AG08395 (cell line): Measurements from ENCODE around the gene NLGN1.

ENCODE experiments used
- DNase-seq: peaks from one replicate; pipeline ENCODE4 v3.0.0; 2012; ENCODE audit warnings: mixed read lengths, low spot score

Gene NLGN1

GRCh38 chr3:173719585-173719984, 322.0 kb downstream of the NLGN1 start:
- no peak for DNase-seq

- no peak for DNase-seq
Measured at GRCh38 chr3:173725507-173725906, 328.0 kb downstream of the NLGN1 start.

GRCh38 chr3:173730391-173730790, 332.8 kb downstream of the NLGN1 start:
- DNase-seq: no peak

- no peak for DNase-seq
Measured at GRCh38 chr3:173732237-173732636, 334.7 kb downstream of the NLGN1 start.

DNA sequence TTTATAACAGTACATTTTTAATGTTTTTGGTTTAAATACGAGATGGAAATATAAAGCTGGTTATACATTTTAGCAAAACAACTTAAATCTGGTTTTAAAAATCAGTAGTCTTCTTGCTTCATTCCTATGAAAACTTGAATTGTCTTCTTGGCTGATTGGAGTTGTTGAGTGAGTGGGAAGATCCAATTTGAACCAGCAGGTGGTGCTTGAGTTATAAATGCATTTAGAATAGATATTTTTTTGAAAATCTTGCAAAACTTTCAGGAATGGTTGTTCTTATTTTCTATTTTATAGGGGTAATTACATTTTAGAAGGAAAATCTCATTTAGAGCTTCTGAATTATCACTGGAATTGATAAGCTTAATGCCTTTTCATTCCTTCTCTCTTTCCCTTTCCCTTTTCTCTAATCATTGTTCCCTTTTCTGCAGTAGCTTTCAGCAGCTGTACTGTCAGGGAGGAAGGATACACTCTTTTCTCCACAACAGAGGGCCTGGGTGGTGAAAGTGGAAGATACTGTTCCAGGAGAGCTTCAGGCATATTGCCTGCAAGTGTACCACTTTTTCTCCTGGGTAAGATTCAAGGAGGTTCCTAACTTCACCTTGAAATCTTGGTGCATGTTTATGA, 335.6 kb downstream of the NLGN1 start:
- DNase-seq: peak; percentile 35

- no peak for DNase-seq
Measured at GRCh38 chr3:173734473-173734872, 336.9 kb downstream of the NLGN1 start.

DNA sequence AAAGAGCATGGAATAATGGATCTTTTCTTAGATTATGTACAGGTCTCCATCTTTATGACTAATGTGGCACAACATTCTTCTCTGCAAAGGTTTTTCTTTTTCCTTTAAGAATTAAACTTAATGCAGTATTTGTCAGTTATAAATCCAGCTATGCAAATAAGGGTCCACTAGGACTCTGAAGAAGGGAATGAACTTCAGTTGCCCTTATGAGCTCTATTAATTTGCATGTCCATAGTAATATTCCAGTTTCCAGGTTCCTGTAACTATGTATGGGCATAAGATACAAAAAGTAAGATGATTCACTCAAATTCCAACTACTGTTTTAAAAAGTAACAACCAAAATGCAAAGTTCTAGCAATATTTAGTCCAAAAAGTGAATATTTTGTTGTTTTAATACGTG, 337.4 kb downstream of the NLGN1 start:
- no peak for DNase-seq

- DNase-seq: no peak
Measured at GRCh38 chr3:173735841-173736240, 338.3 kb downstream of the NLGN1 start.

DNA sequence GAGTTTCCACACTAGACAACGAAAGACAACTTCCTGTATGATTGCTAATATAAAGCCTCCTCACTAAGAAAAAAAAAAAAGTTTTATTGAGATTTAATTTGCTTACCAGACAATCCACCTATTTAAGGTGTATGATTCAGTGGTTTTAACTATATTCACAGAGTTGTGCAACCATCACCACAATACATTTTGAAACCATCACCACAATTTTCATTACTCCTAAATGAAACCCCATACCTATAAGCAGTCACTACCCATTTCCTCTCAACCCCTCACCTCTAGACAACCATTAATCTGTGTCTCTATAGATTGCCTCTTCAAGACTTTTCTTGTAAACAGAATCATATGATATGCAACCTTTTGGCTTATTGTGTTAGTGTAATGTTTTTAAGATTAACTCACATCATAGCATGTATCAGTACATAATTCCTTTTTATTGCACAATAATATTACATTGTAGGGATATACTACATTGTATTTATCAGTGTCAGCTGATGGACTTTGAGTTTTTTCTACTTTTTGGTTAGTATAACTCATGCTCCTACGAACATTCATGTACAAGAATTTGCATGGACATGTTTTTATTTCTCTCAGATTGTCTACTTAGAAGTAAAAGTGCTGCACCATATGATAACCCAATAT, 339.7 kb downstream of the NLGN1 start:
- no peak for DNase-seq

DNA sequence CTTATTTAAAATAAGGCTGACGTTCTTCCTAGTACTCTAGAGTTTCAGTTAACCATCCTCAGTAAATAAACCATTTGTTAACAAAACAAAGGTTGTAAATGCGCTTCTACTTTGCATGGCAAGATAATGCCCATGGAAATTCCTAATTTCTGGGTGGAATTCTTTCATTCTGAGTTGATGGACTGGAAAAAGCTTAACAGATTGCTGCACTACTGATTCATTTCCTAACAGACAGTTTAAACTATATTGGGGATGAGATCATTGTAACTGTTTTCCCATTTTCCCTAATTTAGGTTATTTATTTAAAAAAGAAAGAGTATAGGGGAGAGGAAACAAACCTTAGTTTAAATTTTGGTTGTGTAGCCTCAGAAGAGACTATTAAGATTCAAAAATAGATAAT, 342.2 kb downstream of the NLGN1 start:
- DNase-seq: no peak

DNA sequence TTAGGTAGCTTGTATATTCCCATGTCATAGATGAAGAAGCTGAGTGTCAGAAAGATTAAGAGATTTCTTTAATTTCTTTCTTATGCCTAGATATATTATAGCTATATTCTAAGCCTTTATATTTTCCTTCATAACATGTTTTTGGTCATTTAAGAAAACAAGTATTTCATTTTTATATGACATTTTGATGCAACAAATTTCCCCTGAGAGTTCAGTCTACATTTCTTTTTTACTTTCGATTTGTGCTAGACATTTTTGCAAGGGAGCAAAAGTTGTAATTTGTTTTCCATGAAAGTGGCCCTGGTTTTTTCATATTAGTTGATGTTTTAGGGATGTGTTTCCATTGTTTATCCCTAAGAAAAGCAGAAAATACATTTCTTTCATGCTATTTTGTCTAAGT, 344.9 kb downstream of the NLGN1 start:
- DNase-seq: no peak

DNA sequence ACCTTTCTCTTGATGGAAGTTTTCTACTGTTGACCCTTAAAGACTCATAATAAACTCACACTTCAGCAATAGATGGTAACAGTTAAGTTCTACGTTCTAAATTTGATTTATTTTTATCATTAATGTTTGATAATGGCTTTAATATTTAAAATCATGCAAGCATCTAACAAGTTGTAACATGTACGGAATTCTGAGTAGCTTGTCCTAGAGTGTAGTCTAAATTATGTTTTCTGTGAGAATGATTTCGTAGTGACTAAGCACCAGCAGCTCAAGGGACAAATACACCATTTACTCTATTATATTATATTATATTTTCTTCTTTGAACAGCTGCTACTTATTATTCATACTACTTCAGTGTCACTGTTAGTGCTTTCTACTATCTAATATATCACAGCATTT, 345.6 kb downstream of the NLGN1 start:
- no peak for DNase-seq

DNA sequence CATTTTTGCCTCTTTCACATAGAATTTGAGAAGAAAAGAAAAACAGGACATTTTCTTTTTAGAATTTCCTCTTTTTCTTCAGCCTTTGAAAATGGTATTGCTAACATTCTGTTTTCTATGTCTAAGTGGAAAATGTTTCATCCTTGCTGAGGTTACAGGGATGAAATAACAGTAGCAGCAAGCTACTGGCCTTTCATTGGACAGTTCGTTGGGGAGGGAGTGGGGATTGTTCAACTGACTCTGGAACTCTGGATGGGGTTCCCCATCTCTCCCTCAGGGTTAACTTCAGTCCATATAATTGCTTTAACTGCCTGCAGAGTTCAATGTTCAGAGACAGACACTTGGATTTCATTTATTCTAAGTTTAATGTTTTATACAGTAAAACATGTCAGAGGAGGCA, 346.0 kb downstream of the NLGN1 start:
- no peak for DNase-seq

DNA sequence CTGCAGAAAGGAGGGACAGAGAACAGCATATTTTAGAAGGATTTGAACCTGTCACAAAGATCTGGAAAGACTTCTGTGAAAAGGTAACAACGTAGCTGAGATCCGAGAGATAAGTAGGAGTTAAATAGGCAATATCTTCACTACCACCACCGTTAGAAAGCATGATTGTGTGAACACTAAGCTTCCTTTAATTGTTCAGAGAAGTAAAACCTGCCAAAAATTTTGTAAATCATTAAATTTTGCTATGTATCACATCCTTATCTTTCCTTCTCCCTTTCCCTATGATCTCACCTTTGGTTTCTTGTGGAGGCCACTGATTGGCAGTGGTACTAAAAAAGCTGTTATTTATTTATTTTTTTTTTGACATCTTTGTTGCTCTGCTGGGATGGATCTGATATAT, 346.9 kb downstream of the NLGN1 start:
- DNase-seq: no peak

GRCh38 chr3:173744895-173745294, 347.4 kb downstream of the NLGN1 start:
- no peak for DNase-seq

DNA sequence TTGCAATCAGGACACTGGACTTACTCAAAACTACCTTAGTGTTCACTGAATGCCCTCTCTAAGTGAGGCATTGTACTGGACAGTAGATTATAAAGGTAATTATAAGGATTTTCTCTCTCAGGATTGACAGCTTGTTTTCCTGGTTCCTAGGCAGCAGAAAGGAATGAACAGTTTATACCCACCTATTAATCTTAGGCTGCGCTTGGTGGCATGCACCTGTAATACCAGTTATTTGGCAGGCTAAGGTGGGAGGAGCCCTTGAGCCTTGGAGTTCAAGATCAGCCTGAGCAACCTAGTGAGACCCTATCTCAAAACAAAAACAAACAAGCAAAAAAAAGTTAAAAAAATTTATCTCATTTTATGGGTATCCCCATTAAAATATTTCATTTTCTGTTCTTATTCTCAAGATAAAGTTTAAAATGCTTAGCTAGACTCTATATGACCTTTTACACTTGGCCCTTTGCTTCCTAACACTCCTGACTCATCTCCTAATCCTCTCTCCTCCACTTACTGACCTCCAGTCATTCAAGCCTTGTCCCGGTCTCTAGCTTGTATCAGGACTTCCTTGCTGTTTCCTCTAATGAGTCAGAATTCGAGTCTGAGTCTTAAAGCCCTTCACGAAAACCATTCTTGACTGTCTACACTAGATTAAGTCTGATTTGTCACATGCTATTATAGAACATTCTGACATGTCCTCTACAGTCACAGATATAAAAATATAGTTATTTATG, 348.6 kb downstream of the NLGN1 start:
- DNase-seq: no peak

- DNase-seq: no peak
Measured at GRCh38 chr3:173747427-173747826, 349.9 kb downstream of the NLGN1 start.

- no peak for DNase-seq
Measured at GRCh38 chr3:173748105-173748504, 350.6 kb downstream of the NLGN1 start.

- DNase-seq: no peak
Measured at GRCh38 chr3:173750095-173750494, 352.6 kb downstream of the NLGN1 start.

- DNase-seq: no peak
Measured at GRCh38 chr3:173750591-173750990, 353.0 kb downstream of the NLGN1 start.

- no peak for DNase-seq
Measured at GRCh38 chr3:173753593-173753992, 356.0 kb downstream of the NLGN1 start.

DNA sequence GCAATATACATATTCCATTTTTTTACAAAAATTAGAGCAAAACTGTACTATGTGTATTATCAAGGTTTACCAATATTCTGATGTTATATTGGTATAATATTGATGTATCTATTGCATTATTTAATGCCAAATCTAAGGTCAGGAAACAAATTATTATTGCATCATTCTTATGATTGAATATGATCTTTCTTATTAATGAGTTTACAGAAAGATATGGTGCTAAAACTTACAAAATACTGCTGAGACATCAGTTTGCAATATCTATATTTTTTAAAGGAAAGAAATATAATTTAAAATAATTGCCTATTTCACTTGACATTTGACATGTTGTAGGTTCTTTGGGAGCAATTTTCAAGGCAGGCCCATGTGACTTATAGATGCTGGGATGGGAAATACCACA, 357.6 kb downstream of the NLGN1 start:
- no peak for DNase-seq

DNA sequence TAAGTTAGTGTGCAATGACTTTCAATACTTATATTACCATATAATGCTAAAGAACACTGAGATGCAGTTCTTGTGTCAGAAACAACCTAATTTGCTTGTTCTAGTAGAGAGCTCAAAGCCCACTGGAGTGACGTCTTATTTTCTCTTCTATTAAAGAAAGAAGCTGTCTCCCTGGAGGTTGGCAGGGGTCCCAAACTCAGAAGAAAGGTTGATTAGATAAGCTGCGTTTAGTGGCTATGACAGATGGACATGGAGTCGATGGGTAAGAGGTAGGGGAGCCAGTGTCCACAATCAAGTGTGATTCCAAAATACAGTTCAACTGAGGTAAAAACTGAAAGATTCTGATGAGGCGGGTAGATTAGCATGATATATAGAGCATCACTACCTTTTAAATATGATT, 363.6 kb downstream of the NLGN1 start:
- DNase-seq: no peak

DNA sequence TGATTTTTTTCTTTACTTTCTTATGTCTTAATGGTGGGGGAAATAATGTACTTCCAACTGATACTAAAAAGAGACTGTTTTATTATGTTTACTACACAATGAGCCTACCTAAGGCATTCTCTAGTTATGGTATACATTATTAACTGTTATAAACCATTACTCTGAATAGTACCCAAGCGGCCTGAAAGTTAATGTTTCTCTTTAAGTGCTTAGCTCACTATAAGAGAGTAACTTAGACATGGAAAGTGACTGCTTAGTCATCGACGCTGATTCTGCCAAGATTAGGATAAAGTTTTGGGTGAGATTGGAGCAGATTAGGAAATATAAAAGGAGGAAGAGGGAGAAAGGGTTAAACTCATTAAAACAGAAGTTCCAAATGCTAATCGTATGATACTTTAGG, 365.0 kb downstream of the NLGN1 start:
- DNase-seq: no peak
